NCI-H2029 (cell line): ENCODE results near the gene NTHL1.
"Not testable (repeated sequence)": the region's sequence is repeated elsewhere in the genome, so short reads cannot be mapped to it uniquely, and the experiment has no call there.

Experiments used
- DNase-seq: peaks from one replicate; lab custom pipeline; 2025; lab: John Stamatoyannopoulos, UW

The NTHL1 gene

GRCh38 chr16:2040787-2041522 is 6.7 kb downstream of the NTHL1 start:
- DNase-seq = peak; percentile 71

- DNase-seq = no peak
Observed at GRCh38 chr16:2040041-2040786, 7.4 kb downstream of the NTHL1 start.

GRCh38 chr16:2039274-2040031 is 8.2 kb downstream of the NTHL1 start:
- DNase-seq = peak; percentile 78

GRCh38 chr16:2038382-2039231 is 9.0 kb downstream of the NTHL1 start:
- DNase-seq = no peak

- no peak for DNase-seq
Observed at GRCh38 chr16:2037647-2038381, 9.8 kb downstream of the NTHL1 start.

GRCh38 chr16:2037115-2037514 is 10.5 kb downstream of the NTHL1 start:
- DNase-seq = no peak

GRCh38 chr16:2036200-2036966 is 11.3 kb downstream of the NTHL1 start:
- no peak for DNase-seq

- peak; percentile 46 for DNase-seq
Observed at GRCh38 chr16:2035431-2036199, 12.0 kb downstream of the NTHL1 start.

GRCh38 chr16:2034696-2035430 is 12.8 kb downstream of the NTHL1 start:
- DNase-seq = no peak

GRCh38 chr16:2033909-2034695 is 13.5 kb downstream of the NTHL1 start:
- DNase-seq = not testable (repeated sequence)

GRCh38 chr16:2033057-2033908 is 14.4 kb downstream of the NTHL1 start:
- no peak for DNase-seq

GRCh38 chr16:2032285-2033056 is 15.2 kb downstream of the NTHL1 start:
- DNase-seq = no peak

- no peak for DNase-seq
Observed at GRCh38 chr16:2031081-2031577, 16.5 kb downstream of the NTHL1 start.

GRCh38 chr16:2030036-2030435 is 17.6 kb downstream of the NTHL1 start:
- DNase-seq = no peak

- no peak for DNase-seq
Observed at GRCh38 chr16:2029350-2029749, 18.3 kb downstream of the NTHL1 start.

GRCh38 chr16:2028620-2029220 is 18.9 kb downstream of the NTHL1 start:
- no peak for DNase-seq
